ENCODE measurements around the gene S100P.
"Not testable (repeated sequence)": the region's sequence is repeated elsewhere in the genome, so short reads cannot be mapped to it uniquely, and the experiment has no call there.

S100P gene

GRCh38 chr4:6693231-6694176 lies at the start of gene S100P:
Gene S100P, plus strand, starts transcription at chr4:6693878. Its CDS starts 55 bp downstream, at chr4:6693933.
- DNase-seq = no peak

DNA sequence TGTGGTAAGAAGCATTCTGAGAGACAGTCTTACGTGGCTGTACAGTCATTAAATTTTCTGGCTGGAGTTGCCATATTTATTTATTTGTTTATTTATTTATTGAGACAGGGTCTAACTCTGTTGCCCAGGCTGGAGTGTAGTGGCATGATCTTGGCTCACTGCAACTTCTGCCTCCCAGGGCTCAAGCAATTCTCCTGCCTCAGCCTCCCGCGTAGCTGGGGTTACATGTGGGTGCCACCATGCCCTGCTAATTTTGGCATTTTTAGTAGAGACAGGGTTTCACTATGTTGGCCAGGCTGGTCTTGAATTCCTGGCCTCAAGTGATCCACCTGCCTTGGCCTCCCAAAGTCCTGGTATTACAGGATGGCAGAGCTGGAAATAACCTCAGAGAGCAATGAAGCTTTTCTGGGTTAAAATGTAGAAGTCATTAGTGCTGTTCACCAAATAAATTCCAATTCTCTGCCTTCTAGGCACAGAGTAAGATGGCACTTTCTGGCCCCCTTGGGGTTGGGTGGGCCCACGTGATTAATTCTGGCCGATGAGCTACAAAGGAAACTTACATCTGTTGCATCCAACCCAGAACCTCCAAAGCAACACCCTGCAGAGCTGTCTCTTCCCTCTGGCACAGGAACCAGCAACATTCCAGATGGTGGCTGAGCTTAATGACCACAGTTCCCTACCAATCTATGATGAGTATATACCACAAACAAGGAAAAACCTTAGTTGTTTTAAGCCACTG lies 48.7 kb upstream of the S100P start:
- DNase-seq = no peak

- DNase-seq = no peak
Observed at GRCh38 chr4:6647169-6647568, 46.5 kb upstream of the S100P start.

GRCh38 chr4:6647582-6648230 lies 46.0 kb upstream of the S100P start:
- DNase-seq = no peak

DNA sequence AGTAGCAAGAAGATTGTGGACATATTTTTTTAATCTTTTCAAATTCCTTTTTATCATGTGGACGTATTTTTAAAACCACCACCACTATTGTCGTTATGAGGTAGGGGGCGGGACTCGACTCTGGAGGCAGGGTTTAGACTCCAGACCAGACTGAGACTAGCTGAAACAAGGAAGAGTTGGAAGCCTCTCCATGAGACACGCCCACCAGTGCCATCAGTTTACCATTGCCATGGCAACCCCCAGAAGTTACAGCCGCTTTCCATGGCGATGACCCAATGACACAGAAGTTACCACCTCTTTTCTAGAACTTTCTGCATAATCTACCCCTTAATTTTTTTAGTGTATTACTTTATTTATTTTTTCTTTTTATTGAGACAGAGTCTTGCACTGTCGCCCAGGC lies 44.5 kb upstream of the S100P start:
- no peak for DNase-seq

GRCh38 chr4:6654211-6654610 lies 39.5 kb upstream of the S100P start:
- DNase-seq = not testable (repeated sequence)

DNA sequence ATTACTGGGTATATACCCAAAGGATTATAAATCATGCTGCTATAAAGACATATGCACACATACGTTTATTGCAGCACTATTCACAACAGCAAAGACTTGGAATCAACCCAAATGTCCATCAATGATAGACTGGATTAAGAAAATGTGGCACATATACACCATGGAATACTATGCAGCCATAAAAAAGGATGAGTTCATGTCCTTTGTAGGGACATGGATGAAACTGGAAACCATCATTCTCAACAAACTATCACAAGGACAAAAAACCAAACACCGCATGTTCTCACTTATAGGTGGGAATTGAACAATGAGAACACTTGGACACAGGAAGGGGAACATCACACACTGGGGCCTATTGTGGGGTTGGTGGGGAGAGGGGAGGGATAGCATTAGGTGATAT lies 38.4 kb upstream of the S100P start:
- not testable (repeated sequence) for DNase-seq

DNA sequence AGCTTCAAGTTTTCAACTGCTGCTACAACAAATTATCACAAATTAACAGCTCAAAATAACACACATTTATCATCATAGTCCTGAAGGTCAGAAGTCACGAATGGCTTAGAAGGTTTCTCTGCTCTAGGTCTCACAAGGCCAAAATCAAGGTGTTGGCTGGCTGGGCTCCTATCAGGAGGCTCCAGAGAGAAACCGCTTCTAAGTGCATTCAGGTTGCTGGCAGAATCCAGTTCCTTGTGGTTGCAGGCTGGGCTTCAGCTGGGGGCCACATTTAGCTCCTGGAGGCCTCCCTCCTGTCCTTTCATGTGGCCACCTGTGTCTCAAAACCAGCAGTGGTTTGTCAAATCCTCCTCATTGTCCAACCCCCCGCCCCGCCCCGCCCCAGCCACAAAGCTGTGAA lies 37.8 kb upstream of the S100P start:
- no peak for DNase-seq

DNA sequence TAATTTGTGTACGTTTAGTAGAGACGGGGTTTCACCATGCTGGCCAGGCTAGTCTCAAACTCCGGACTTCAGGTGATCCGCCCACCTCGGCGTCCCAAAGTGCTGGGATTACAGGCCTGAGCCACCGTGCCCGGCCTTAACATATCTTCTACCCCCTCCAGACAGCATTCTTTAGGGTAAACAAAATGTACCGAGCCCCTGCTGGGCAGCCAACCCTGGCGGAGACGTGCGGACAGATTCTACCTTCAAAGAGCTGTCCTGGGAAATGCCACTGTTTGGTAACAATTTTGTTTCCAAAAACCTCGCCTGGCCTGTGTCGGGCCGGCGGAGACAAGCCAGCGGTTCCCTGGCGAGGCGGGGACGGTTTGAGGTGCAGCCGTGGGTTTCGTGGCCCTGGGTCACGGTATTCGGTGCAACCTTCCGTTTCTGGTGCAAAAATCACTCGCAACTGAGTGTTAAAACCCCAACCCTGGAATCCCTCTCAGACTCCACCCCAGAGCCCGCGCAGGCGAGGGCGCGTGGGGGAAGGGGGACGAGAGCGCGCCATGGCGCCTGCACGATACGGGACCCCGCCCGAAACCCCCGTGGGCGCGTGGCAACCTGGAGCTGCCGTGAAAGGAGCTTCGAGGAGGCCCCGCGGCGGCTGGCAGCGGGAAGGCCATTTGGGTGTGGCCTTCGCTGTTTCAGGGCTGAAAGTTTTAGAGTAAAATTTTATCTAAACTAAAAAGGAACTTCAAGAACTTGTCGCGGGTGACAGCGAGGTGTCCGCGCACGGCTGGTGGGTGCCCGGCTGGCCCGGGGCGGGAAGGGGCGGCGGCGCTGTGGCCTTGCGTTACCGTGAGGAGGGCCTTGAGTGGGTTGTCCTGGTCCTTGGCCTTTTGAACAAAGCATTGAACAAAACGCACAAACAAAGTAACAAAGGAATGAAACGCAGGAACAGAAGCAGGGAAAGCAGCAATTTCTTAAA lies 36.2 kb upstream of the S100P start:
- DNase-seq = no peak

DNA sequence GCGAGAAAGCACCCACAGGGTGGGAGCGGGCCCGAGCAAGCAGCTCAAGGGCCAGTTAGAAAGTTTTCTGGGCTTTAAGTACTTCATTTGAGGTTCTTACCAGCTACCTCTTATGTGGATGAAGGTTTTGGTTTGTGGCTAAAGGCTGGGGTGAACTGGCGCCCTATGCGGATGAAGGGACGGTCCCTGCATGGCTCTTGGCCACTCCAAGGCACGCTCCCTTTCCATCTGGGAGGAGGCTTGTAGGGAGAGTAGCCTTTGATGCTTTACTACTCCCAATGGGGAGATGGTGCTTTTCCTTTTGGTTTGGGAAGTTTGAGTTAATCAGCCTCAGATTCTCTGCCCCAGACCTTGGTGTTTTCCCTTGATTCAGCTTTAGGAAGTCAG lies 35.5 kb upstream of the S100P start:
- DNase-seq = no peak

DNA sequence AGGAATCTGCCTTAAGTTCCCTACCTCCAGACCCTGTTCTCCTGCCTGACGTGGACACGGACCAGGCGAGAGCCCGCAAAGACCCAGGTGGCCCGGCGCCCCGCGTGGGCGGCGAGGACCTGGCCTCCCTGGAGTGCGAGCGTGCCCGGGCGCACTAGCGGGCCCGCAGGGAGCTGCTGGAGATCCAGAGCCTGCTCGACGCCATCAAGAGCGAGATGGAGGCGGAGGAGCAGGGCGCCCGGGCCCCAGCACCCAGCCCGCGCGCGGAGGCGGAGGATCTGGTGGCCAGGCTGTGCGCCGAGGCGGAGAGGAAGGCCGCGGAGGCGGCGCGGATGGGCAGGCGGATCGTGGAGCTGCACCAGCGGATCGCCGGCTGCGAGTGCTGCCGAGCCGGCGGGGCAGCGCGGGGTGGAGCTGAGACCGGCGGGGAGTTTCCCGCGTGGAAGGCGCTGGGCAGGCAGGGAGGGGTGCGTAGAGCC lies 35.0 kb upstream of the S100P start:
- no peak for DNase-seq

DNA sequence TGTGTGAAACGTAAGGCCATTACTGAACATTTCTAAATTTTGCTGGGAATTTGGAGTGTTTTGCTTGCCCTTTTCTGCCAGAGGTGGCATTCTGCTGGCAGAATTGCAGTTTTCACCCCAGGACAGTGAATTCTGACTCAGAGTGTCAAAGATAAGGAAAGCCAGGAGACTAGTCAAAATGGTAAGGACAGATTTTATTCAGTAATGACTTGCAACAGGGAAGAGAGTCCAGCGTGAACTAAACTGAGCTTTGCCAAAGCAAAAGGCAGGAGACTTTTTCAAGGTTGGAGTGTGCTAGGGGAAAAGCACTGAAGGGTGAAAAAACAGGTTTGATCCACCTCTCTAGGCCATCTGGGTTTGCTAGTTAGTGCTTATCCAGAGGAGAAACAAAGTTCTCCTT lies 33.8 kb upstream of the S100P start:
- DNase-seq = no peak

- no peak for DNase-seq
Observed at GRCh38 chr4:6660430-6660829, 33.2 kb upstream of the S100P start.

DNA sequence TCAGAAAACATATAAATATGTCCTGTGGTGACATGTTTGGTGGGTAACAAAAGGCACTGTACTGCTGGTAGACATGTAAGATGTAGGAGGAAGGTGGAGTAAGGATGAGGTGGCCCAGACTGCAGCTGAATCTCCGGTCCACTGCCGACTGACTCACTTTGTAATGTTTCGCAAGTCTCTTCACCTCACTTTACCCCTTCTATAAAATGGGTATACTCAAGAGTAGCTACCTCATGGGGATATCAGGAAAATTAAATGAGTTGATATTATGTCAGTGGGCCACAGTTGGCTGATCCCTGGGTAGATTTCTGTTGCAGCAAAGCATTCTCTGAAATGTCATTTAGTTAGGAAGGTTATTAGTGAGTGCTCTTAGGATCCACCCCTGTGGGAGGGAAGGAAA lies 31.1 kb upstream of the S100P start:
- DNase-seq = no peak

GRCh38 chr4:6663596-6664393 lies 29.9 kb upstream of the S100P start:
- DNase-seq = no peak

- no peak for DNase-seq
Observed at GRCh38 chr4:6665320-6665654, 28.4 kb upstream of the S100P start.

GRCh38 chr4:6668391-6668790 lies 25.3 kb upstream of the S100P start:
- no peak for DNase-seq

- DNase-seq = no peak
Observed at GRCh38 chr4:6671648-6672047, 22.0 kb upstream of the S100P start.

DNA sequence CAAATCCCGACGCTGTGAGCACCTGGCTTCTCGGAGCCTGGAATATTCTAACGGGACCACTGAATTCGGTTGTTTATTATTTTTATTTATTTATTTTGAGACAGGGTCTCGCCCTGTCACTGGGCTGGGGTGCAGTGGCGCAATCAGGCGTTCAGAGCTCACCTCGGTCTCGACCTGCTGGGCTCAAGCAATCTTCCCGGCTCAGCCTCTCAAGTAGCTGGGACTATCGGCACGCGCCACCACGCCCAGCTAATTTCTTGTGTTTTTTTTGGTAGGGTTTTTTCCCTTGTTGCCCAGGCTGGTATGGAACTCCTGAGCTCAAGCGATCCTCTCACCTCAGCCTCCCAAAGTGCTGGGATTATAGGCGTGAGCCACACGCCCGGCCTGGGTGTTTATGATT lies 21.5 kb upstream of the S100P start:
- DNase-seq = no peak

GRCh38 chr4:6672541-6673190 lies 21.0 kb upstream of the S100P start:
- not testable (repeated sequence) for DNase-seq

- not testable (repeated sequence) for DNase-seq
Observed at GRCh38 chr4:6673191-6673659, 20.5 kb upstream of the S100P start.

Data from NCI-H1694 (cell line).